Measurements from ENCODE around the gene INVS. TPM values are rescaled to one million over a fixed set of nuclear protein-coding genes. Genes with fewer than 3 reads are reported as not detected.
A peak's percentile ranks its signal among the peaks of the same experiment; 100 is the strongest.

Gene INVS
- total and polyA plus RNA-seq, 2 of the 13 experiments (the other 11 are each of a cell fraction or from before 2014, with no cell fraction given), result 11.3 to 16.3 TPM

DNA sequence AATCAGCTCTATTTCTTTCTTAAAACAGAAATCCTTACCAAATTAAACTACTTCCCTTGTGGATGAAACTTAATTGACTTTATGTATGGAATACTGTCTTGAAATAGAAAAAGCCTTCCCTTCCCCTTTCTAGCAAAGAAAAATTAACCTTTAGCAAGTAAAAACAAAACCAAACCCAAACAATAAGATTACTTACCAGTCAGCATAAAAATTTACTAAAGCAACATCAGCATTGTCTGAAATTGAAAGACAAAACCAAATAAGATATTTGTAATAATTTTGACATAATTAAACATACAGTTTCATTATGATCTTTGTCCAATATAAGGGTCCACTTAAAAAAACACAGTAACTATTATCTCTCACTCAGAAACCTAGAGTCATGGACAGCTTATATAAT is 41.4 kb upstream of the INVS start:
- Histone ChIP-seq H3K27ac (ENCODE audit: extremely low read length, insufficient read depth, low read length) (no peak overlapping the region), H3K4me1 (ENCODE audit: insufficient read depth, low read length) (no peaks in the 10 kb centered on the region), H2AFZ (ENCODE audit: low read length) (no peak overlapping the region), H3K4me3 (replicated peaks in 1 of 3; ENCODE audit: insufficient read depth in 1 of 3, low read depth in 2 of 3, low read length in 3 of 3) (no peak overlapping the region), H3K9me3 (ENCODE audit: low read length) (no peaks in the 10 kb centered on the region), H4K20me1 (ENCODE audit: insufficient read depth, low read length) (no peaks in the 10 kb centered on the region), H3K79me2 (ENCODE audit: insufficient read depth, low read length) (peaks cover 5% of the 10 kb centered on the region), H3K27me3 (ENCODE audit: control insufficient read depth in 1 of 2, insufficient read depth in 2 of 2, low read length in 2 of 2) (no peaks in the 10 kb centered on the region), H3K9ac (ENCODE audit: insufficient read depth, low read depth, low read length) (no peak overlapping the region), H3K4me2 (ENCODE audit: low read depth, low read length) (no peak overlapping the region), H3K36me3 (replicated peaks in 1 of 2; ENCODE audit: control insufficient read depth in 1 of 2, insufficient read depth in 2 of 2, low read length in 2 of 2) (peaks cover 0 to 5% of the 10 kb centered on the region in 2 experiments; a peak in 1 of 5 replicates)
- intact Hi-C loops (cut with micrococcal nuclease; ENCODE audit: unreplicated experiment) (no loop called here), in situ Hi-C loops (cut with HindIII; ENCODE audit: extremely low pct_ligation_motif_present, low pct_unique_long_range_greater_than_20kb) (no loop called here)
- DNase-seq (ENCODE audit: low spot score), result no peak
- no TSS peak for BruUV-seq (replicated peaks)
- CTCF ChIA-PET (ENCODE audit: low intra/inter-chr PET ratio, low total read pairs), result no interaction called here
- no peak for ATAC-seq
- POLR2A ChIA-PET, result no interaction called here
- FAIRE-seq, result no peak
- no peak for TF ChIP-seq ZBED4 (CRISPR knock-in tag; IDR thresholded peaks at IDR 0.05; ENCODE audit: borderline replicate concordance)
- no peak for TF ChIP-seq ZNF232 (CRISPR knock-in tag; IDR thresholded peaks at IDR 0.05; ENCODE audit: borderline replicate concordance)
- TF ChIP-seq, protein P1, sequence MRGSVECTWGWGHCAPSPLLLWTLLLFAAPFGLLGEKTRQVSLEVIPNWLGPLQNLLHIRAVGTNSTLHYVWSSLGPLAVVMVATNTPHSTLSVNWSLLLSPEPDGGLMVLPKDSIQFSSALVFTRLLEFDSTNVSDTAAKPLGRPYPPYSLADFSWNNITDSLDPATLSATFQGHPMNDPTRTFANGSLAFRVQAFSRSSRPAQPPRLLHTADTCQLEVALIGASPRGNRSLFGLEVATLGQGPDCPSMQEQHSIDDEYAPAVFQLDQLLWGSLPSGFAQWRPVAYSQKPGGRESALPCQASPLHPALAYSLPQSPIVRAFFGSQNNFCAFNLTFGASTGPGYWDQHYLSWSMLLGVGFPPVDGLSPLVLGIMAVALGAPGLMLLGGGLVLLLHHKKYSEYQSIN (CRISPR knock-in tag; IDR thresholded peaks at IDR 0.05; ENCODE audit: borderline replicate concordance), result no peak
- no peak for TF ChIP-seq ZNF616 (CRISPR knock-in tag; IDR thresholded peaks at IDR 0.05; ENCODE audit: low read depth)
- TF ChIP-seq DNMT1 (CRISPR knock-in tag; IDR thresholded peaks at IDR 0.05), result no peak
- TF ChIP-seq ZNF552 (CRISPR knock-in tag; IDR thresholded peaks at IDR 0.05; ENCODE audit: borderline replicate concordance), result no peak
- TF ChIP-seq MAFF (IDR thresholded peaks at IDR 0.05; ENCODE audit: low read depth, low read length), result peak; percentile 59; the same call in 1 of the 2 replicates
- no peak for TF ChIP-seq ZFYVE20 (CRISPR knock-in tag; IDR thresholded peaks at IDR 0.05; ENCODE audit: borderline replicate concordance, low read depth)
- TF ChIP-seq ZNF350 (CRISPR knock-in tag; IDR thresholded peaks at IDR 0.05; ENCODE audit: borderline replicate concordance, low read depth), result no peak
- TF ChIP-seq NCOA2 (CRISPR knock-in tag; IDR thresholded peaks at IDR 0.05), result no peak
- TF ChIP-seq, protein P2, sequence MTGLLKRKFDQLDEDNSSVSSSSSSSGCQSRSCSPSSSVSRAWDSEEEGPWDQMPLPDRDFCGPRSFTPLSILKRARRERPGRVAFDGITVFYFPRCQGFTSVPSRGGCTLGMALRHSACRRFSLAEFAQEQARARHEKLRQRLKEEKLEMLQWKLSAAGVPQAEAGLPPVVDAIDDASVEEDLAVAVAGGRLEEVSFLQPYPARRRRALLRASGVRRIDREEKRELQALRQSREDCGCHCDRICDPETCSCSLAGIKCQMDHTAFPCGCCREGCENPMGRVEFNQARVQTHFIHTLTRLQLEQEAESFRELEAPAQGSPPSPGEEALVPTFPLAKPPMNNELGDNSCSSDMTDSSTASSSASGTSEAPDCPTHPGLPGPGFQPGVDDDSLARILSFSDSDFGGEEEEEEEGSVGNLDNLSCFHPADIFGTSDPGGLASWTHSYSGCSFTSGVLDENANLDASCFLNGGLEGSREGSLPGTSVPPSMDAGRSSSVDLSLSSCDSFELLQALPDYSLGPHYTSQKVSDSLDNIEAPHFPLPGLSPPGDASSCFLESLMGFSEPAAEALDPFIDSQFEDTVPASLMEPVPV (CRISPR knock-in tag; IDR thresholded peaks at IDR 0.05), result no peak
- no peak for TF ChIP-seq ZSCAN29 (CRISPR knock-in tag; conservative IDR thresholded peaks at IDR 0.05)
- no peak for TF ChIP-seq MYNN (CRISPR knock-in tag; IDR thresholded peaks at IDR 0.05; ENCODE audit: low read depth)
- no peak for TF ChIP-seq ZNF747 (CRISPR knock-in tag; IDR thresholded peaks at IDR 0.05; ENCODE audit: borderline replicate concordance)
- TF ChIP-seq ZIK1 (CRISPR knock-in tag; IDR thresholded peaks at IDR 0.05; ENCODE audit: borderline replicate concordance, low read depth), result no peak
- TF ChIP-seq MAX (IDR thresholded peaks at IDR 0.05), result no peak
- peak; percentile 41 to 69; a peak in 3 of 4 replicates for TF ChIP-seq MAFK (conservative IDR thresholded peaks at IDR 0.05 in 1 of 2, IDR thresholded peaks at IDR 0.05 in 1 of 2; ENCODE audit: low read length in 2 of 2)

Measured in HepG2 (cell line).